Urothelium cell line (cell line): ENCODE results near the gene WRNIP1.

Experiments
- DNase-seq: peaks from one replicate; pipeline ENCODE4 v3.0.0; 2011; ENCODE audit warnings: low spot score, mixed read lengths
- FAIRE-seq: peaks from 2 replicates; lab custom pipeline; 2011; peaks lifted over from hg19 to GRCh38; lab: Jason Lieb, UNC

Gene WRNIP1

DNA sequence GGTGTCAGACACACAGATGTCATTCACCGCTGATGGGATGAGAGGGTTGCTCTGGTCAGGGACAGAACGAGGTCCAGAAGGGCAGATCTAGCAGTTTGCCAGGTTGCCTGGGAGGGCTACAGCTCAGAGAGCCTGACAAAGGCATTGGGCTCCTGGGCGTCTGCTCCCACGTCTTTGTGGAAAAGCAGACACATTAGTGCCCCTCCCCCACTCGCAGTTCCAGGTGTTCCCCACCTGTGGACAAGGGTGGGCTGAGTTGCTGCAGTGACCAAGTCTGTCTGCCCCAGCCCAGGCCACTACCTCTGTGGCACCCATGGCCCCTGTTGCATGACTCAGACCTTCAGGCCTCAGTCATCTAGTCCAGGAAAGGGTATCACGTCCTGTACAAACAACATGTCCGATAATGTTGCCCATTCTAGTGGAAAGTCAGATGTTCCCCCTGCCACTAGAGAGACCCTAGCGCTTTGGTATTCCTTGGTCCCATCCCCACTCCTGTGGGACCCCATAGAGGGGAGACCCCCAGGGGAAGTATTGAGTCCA lies 37.4 kb downstream of the WRNIP1 start:
- DNase-seq: no peak
- no peak for FAIRE-seq

DNA sequence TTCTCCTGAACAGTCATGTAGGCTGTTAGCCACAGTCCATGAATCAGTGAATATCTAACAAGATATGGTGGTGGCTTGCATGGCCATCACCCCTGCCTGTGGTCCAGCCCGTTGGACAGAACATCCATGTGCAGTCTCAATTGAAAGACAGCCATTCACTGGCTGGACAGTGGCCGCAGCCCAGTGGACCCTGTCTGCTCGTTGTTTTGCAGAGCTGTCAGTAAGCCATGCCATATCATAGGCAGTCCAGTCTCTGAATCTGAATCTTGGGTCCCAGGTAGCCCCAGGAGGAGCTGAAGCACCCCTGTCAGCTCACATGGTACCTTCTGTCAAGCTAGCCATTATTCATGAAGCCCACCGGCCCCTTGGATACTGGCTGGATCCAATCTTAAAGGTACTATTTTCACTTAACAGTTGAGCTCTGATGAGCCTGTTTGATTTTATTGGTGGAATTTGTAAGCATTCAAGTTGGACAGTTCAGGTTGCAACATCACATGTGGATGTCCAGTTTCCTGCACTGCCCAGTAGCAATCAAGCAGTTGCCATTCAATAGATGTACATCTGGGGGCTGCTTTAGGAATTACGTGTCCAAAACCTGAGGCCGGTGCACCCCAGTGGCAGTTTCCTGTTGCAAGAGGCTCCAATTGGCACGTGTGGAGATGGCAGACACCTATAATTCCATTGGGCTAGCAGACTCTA lies 38.7 kb downstream of the WRNIP1 start:
- DNase-seq (no peak), FAIRE-seq (no peak)

DNA sequence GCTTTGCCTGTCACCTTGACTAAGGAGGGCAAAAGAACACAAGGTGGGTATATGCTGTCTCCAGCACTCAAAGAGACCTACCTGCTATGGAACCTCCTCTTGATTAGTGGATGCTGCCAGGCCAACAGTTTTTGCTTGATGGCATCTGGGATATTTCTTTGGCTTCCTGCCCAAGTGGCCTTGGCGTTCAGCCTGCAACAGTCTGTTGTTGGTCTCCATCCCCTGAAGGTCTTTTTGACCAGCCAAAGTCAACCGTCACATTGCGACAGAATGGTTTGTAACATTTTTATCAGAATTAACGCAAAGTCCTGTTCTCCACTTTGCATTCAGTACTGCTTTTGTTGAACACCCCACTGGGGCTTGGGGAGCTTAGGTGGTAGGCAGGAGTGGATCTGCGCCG lies 39.3 kb downstream of the WRNIP1 start:
- DNase-seq (no peak), FAIRE-seq (no peak)

DNA sequence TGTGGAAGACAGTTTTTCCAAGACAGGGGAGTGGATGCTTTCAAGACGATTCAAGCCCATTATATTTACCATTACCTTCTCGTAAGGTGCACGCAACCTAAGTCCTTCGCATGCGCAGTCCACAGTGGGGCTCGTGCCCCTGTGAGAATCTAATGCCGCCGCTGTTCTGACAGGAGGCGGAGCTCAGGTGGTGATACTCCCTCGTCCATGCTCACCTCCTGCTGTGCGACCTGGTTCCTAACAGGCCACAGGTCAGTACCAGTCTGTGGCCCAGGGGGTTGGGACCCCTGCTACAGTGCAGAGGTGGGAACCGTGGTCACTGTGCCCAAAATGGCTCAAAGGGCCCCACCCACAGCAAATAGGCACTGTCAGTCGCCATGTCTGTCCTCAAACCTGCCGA lies 39.8 kb downstream of the WRNIP1 start:
- DNase-seq (no peak), FAIRE-seq (no peak)

DNA sequence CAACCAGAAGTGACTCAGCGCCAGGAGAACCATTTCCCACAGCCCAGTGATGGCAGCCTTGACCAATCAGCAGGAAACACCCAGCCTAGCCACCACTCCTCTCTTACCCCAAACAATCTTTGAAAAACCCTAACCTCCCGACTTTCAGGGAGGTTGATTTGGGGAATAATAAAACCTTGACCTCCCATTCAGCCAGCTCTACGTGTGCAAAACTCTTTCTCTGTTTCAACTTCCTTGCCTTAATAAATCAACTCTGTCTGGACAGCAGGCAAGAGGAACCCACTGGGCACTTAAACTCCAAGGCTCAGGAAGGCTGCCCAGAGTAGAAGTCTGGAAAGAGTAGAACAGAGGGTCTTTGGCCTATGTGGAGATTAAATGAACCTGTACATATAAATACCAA lies 41.5 kb downstream of the WRNIP1 start:
- FAIRE-seq: no peak
- DNase-seq: no peak

DNA sequence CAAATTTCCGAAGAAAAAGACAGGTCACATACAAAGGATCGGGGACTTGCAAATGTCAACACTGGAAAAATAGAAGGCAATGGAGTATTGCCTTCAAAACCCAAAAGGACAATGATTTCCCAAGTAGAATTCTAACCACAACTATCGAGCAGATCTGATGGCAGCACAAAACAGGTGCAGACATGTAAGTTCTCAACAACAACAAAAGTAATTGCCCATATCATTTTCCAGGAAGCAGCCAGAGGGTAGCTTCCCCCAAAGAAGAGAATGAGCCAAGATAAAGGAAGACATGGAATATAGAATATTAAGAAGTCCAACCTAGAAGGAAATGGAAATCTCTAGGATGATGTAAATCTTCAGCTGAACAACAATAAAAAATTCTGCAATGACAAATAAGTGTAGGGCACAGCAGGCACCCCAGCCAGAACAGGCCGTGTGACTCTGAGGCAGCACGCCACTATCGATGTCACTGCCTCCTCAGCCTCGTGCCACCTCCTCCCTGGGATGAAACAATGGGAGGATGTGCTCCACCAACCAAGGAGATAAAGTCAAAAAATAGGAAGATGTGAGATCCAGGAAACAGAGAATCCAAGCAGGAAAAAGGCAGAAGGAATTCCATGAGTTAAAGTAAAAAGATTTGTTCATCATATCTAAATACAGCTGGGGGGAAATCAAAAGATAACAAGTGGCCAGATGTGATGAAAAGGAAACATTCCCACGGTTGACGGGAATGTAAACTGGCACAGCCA lies 42.3 kb downstream of the WRNIP1 start:
- DNase-seq (no peak), FAIRE-seq (no peak)

DNA sequence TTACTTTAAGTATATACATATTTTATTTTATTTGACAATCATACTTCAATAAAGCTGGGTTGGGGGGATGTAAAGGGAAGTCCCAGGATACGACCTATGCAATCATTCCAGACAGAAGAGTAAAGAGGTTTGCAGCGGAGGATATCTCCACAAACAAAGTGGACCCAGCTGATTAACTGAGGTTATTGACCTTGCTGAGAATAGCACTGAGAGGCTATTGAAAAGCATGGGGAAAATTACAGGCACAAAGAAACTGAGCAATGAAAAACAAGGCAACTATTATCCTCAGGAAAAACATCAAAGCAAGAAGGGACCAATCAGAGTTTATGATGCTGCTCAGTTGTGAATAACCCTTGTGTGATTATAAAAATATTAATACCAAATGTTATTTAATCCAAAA lies 43.8 kb downstream of the WRNIP1 start:
- DNase-seq (no peak), FAIRE-seq (no peak)

DNA sequence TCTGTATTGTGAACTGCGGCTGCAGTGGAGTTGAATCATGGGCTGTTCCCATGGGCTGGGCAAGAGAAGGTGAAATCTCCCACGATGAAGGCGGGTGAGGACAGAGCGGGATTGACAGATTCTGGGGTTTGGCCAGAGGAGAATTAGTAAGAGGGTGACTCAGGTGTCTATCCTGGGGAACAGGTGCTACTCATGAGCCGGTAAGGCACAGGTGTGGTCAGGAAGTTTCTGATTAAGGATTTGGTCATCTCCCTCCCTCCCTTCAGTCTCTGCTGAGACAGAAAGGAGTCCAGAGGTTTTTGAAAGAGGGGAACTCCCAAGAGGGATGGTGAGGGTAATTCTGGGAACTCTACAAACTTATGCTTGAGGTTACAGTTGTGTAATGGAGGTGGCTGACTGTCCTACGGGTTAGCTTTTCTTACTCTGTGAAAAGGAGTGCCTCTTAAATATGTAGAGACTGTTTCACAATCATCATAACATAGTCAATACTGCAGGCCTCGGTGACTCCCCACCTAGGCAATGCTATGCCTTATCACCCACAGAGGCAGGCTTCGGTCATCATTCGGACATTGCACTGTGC lies 45.0 kb downstream of the WRNIP1 start:
- no peak for FAIRE-seq

DNA sequence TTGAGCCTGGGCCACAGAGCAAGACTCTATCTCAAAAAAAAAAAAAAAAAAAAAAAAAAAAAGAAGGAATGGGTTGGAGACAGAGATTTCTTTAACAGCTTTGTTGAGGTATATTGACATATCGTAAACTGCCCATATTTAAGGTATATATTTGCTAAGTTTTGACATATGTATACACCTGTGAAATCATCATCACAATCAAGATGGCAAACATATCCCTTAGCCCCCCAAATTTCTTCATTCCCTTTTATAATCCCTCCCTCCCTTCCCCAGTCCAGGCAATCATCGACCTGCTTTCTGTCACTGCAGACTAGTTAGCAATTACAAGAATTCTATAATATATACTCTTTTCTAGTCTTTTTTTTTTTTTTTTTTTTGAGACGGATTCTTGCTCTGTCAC lies 47.5 kb downstream of the WRNIP1 start:
- no peak for DNase-seq
- FAIRE-seq: no peak

More for the DNA sequence above, 45.0 kb downstream of the WRNIP1 start:
- peak; percentile 15 for DNase-seq

DNA sequence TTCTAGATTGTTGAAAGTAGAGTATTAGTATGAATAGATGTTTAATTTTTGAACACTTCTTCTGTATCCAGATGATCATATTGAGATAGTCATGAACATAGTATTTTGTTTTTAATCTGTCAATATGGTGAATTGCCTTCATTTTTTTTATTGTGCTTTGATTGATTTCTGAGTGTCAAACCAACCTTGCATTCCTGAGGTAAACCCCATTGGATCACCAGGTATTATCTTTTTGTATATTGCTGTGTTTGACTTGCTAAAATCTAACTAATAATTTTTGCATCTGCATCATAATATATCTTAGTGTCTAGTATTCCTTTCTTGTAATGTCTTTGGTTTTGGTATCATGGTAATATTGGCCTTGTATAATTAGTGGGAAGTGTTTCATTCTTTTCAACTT lies 51.0 kb downstream of the WRNIP1 start:
- DNase-seq (no peak), FAIRE-seq (no peak)

DNA sequence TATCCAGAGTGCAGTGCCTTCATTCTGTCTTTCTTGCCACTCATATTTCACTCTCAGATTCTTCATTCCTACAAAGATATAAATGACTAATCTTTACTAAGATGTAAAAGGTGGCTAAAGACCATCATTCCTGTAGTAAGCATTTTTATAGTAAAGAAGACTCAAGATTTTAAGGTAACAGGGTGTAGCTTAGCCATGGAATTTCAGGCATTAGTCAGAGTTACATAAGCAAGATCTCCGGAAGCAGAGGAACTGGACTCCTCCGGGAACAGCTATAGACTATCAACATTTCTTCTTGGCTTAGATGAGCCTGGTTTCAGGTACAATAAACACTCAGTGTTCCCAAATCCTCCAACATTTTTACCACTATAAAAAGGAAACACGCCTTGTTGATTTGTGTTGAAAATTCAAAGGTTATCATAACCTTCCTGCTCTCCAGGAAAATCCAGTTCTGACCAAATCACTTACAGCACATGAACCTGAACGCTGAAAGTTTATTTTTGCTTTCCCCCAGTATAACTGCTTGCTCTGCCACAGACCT lies 52.8 kb downstream of the WRNIP1 start:
- DNase-seq (peak; percentile 46), FAIRE-seq (no peak)

DNA sequence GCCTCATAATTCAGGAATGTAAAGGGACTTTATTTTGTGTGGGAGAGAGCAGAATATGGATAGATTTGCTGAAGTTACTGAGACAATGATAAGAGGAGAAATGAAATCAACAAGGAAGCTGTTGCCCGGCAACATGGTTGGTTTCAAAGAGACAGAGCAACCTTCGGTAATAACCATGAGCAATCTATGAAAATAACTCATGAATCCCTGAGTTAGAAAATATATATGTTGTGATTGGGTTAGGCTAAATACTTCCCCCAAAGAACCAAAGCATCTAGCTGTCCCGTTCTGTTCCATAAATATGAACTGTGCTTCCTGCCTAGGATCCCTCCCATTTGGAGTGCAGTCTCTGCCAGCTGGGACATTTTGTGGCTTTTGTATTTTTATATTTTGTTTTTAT lies 53.4 kb downstream of the WRNIP1 start:
- no peak for FAIRE-seq
- DNase-seq: no peak

DNA sequence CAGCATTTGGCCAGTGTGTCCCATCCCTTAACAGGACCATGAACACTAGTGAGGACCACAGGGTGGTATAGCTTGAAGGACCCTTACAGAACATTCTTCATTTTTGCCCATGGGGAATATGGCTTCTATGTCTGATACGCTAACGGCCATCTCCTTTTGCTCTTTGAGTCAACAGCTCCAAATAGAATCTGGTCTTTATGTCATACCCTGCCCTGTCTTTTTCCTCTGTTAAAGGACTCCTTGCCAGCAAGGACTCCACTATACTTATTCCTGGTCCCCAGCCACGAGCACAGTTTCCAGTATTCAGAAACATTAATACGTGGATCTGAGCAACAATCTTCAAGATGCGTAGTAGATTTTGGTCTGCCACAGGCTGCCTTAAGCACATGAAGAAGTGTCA lies 53.9 kb downstream of the WRNIP1 start:
- FAIRE-seq (no peak), DNase-seq (no peak)

DNA sequence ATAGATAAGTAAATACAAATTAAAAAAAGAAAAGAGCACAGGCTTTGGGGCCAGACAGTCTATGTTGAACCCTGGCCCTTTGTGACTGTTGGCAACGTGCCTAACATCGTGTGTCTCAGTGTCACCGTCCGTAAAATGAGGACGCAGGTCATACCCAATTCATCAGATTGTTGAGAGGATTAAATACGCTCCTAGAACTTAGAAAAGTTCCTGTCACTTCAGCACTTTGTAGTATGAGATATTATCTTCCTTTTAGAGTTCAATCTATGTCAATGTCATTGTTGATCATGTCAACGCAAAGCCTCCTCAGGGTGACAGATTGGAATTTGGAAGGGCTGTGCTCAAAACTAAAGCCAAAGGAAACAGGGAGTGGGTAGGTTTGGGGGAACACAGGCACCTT lies 54.8 kb downstream of the WRNIP1 start:
- FAIRE-seq: no peak
- no peak for DNase-seq

DNA sequence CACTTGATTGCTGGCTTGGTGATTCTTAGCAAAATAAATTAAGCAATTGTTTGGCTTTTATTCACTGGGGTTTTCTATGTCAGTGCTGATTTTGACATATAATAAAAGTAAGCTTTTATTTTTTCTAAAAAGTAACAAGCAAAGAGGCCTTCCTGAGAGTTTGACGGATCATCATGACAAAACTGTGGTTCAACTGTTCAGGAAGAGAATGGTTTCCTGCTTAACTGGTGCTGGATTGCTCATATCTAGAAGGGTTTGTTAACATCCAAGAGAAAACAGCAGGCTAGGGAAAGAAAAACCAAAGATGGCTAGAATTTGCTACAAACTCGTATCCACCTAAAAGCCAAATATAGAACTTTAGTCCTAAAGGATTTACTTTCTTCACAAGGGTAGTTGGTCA lies 55.2 kb downstream of the WRNIP1 start:
- FAIRE-seq (no peak), DNase-seq (no peak)

DNA sequence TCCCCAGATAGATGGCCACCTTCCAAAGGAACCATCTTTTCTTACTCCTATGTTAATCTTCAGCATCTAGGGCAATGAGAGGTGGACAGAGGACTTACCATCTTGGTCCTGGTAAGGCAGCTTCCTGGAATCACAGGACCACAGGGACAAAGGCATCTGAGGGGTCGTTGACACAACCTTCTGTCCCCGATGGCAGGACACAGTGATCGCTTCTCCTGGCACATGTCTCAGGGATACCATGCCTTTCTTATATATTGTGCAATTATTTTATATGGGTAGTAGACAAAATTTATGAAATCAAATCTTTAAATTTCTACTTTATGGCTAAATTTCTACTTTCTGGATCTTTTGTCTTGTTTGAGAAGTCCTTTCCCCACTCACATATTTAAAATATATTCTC lies 56.4 kb downstream of the WRNIP1 start:
- DNase-seq: no peak
- FAIRE-seq: no peak

DNA sequence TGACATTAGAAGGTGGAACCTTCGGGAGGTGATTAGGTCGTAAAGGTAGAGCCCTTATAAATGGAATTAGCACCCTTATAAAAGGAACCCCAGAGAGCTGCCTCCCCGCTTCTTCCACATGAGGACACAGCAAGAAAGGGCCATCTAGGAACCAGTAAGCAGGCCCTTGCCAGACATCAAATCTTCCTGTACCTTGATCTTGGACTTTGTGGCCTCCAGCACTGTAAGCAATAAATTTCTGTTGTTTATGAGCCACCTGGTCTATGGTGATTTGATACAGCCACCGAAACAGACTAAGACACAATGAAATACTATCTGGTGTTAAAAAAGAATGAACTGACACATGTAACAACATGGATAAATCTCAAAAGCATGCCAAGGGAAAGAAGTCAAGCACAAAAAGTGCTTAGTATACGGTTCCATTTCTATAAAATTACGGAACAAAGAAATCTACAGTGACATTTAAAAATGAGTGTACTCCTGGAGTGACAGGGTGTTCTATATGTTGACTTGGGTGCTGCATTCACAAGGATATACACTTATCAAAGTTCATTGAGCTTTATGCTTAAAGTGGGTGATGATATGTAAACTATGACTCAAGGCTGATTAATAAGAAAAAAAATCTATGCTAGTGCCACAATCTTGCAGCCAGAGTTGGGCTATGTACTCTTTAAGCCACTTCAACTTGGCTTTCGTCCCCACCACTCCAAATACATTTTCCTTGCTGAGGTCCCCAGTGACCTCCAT lies 58.1 kb downstream of the WRNIP1 start:
- no peak for FAIRE-seq
- no peak for DNase-seq

DNA sequence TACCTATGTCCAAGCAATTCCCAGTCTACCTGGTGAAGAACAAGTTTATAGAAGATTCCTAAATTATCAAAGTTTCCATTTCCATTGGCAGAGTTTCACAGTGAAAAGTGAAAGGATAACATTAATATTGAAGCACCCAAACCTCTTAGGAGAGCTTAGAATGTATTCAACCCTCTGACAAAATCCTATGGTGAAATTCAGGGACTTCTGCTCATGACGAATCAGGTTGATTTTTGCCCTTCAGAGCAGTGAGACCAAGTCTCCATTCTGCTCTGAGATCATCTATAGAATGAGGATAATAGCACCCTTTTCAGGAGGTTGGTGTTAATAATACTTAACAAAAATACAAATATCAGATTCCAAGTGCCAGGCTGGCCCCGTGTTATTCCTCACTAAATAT lies 60.9 kb downstream of the WRNIP1 start:
- FAIRE-seq (no peak), DNase-seq (no peak)

DNA sequence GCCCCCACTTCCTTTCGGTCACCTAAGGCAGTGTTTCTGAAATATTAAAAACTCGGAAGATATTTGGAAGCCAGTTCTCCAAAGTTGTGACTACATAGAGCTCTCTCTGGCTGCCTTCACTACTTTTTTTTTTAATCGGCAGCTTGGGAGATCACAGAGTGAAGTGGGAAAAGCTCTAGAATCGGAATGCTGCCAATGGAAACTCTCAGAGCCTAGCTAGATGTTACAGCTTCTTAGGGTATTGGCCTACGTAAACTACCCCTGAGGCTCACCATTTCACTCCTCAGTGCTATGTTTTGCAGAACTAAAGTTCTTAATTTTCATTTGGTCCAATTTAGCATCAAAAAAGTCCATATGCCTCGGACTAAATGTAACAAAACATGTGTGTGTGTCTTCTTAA lies 61.9 kb downstream of the WRNIP1 start:
- DNase-seq (no peak), FAIRE-seq (no peak)

DNA sequence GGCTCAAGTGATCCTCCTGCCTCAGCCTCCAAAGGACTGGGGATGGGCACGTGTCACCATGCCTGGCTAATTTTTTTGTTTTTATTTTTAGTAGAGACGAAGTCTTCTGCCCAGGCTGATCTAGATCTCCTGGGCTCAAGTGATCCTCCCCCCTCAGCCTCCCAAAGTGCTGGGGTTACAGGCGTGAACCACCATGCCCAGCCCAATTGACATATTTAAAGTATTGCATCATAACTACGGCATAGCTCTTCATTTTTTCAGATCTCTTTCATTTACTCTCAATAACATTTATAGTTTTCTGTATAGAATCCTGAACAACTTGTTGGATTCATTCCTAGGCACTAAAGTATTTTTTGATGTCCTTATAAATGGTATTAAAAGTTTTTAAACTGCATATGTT lies 63.4 kb downstream of the WRNIP1 start:
- no peak for FAIRE-seq
- DNase-seq: no peak

DNA sequence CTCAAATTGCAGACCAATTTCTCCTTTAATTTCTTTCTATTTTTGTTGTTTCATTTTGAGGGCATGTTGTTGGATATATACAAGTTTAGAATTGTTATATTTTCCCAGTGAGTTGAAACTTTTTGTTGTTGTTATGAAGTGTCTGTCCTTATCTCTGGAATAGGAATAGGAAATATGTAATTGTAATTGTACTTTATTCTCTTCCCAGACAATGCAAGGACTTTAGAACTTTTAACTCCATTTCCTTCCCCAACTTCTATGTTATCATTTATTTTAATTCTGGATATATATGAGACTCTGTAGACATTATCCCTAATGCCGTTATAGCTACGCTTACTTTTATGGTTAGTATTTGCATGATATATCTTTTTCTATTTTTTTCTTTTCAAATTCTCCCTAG lies 64.1 kb downstream of the WRNIP1 start:
- no peak for FAIRE-seq
- DNase-seq: no peak
